ENCODE measurements around the gene EML5.

Gene EML5

DNA sequence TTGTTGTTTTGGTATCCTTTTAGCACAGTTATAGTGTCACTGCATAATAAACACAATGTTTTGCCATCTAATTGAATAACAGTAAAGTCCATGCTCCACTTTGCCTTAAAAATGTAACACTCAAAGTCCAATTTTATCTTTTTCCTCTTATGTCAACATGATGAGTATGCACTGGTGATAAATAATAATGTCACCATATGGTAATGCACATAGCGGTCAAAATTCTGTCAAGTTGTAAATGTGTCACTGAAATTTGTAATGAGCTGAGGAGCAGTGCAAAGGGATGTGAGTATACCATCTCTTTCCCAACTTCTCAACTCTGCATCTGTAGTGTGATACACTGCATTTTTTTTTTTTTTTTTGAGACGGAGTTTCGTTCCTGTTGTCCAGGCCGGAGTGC lies 65.7 kb downstream of the EML5 start:
- no peak for DNase-seq

DNA sequence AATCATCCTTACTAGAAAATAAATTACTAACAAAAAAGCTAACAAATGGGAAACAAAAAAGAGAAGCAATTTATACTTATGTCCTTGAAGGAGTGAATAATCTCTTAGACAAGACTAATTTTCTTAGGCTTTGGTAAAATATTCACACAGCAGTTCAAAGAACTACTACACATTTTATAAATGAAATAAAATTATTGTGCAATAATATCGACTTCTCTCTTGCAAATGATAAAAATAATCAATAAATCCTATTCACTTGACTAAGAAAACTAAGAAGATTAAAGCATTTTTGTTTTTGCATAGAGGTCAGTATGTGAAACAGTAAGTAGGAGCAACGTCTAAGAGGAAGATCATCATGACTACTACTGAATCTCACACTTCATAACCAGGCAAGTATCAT lies 82.0 kb downstream of the EML5 start:
- DNase-seq = no peak

DNA sequence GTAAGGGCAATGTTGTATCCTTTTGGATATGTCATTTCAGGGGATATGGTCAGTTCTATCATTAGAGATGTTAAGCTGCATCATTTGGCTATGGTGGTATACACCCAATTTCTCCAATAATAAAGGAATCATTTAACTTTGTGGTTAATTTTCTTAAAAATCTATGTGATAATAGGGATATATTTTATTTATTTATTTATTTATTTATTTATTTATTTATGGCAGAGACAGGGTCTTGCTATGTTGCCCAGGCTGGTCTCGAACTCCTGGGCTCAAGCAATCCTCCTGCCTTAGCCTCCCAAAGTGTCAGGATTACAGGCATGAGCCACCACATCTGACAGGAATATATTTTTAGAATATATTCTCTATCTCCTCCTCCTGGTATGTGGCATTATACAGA lies 85.7 kb downstream of the EML5 start:
- no peak for DNase-seq

DNA sequence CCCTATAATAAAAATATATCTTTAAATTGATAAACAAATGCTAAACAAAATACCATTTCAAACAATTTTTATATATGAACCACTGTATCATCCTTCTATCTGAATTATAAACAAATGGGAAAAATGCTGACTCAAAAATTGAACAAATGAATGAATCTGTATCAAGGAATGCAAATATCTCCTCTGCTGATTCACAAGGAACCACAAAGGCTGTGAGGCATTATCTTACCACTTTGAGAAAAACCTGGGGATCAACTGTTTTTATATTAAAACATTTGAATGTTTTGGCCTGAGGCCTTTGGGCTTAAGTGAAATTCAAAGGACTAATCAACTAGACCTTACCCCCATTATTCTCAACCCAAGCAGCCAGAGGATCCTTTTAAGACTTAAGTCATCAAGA lies 86.3 kb downstream of the EML5 start:
- DNase-seq = no peak

DNA sequence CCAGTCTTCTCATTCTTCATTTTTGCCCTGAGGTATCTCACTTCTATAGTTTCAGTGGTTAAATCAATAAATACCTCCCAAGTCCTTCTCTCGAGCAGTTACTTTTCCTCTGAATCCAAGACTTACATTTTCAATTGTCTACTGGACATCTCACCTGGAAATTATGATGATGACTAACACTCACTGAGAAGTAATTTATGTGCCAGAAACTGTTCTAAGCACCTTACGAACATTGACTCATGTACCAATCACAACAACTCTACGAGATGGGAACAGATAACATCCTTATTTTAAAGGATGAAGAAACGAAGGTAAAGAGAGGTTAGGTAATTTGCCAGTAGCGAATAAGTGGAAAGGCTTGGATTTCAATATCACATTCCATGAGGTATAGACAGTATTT lies 94.1 kb downstream of the EML5 start:
- no peak for DNase-seq

DNA sequence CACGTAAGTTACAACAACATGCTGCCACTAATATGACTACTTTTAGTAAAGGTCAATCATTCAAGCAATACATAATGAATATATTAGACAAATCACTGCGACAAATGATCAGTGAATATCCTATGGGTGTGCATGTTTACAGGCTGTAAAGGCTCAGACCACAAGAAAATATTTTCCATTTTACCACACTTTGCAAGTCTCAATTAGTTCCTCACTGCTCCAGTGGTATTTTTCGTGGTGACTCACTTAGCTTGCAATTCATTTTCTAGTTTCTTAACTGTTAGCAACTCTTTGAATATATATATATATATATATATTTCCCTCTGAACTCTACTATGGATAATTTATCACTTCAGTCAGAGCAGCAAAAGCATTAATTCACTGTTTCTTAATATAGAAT lies 96.9 kb downstream of the EML5 start:
- no peak for DNase-seq

DNA sequence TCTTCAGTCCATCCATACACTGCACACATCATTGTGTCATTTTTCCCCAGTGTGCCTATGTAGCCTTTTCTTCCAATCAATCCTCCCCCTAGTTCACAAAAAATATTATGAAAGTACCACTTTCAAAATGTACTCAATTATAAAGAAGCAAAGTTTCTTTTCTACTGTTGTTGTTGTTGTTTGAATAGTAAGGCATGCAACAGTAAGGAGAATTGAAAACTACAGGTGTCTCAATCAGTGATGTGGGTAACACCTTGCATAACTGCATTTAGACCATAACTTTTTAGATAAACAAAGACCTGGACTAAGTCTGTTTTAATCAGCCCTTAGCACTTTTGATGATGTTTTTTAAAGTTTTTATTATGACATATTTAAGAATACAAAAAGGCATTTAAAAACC lies 104.4 kb downstream of the EML5 start:
- DNase-seq = no peak

DNA sequence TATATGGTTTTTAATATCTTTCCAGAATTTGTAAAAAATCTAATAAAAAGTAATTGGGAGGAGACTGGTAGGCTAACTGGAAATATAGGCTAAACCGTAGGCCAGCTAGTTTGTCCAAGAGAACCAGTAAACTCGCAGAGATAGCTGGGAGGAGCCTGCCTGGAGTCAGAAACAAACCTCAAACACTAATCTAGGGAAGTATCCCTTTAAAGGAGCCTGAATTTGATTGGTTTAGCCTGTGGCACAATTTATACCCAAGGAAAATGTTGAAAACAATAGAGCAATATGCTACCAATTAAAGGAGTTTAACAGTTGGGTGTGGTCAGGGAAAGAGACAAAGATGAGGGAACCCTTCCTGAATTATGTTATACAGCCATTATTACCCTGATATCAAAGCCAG lies 109.6 kb downstream of the EML5 start:
- no peak for DNase-seq

DNA sequence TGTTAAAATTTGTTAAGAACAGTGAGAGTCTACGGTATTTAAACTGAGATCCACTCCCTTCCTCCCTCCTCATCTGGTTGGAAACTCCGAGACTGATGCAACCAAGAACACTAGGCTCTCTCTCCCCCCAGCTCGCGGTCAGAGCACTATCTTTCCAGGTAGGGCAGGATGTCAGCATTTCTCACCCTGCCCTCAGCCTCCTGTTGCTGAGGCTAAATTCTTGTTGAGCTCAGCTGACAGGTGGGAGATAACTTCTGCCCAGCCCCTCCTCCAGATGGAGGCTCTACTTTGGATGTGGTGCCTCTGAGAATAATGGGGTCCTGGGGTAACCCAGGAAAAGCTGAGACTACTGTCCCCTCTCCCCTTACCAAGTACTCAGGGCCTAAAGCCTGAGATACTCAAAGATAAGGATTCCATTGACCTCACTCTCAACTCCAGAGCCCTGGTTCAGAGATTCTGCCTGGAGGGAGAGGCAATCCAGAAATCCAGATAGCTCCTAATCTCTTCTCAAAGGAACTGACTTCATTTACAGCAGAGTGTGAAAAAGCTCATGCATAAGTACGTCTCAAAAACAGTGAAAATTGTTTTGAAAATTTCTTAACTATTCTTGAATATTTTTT lies 110.1 kb downstream of the EML5 start:
- DNase-seq = no peak

DNA sequence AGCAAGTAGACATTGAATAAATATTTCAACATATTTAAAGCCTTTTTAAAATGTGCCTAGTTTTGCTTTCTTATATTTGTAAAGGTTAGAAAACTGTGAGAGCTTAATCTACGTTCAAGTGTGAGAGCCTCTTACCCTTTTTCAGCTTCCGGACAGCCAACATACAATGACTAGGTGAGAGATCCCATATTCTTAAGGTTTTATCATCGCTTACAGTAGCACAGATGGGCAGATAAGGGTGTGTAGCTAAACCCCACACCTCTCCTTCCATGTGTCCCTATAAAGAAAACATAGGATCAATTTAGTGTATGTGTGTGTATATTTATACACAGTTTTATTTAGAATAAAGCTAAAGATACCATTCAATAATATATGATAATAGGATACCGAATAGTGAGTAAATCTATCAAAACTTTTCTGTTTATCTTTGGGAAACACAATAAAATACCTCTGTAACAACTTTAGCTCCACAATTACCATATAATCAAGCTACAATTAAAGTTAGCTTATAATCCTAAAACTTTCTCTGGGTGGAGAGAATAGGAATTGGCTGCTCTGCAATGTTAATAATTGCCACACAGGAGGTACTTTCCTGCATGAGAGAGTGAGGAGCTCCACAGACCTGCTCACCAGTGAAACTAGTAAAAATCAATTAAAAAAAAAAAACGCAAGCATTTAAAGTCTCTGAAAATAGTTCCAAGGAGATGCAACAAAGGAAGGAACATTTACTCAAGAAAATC lies 110.8 kb downstream of the EML5 start:
- DNase-seq = no peak

DNA sequence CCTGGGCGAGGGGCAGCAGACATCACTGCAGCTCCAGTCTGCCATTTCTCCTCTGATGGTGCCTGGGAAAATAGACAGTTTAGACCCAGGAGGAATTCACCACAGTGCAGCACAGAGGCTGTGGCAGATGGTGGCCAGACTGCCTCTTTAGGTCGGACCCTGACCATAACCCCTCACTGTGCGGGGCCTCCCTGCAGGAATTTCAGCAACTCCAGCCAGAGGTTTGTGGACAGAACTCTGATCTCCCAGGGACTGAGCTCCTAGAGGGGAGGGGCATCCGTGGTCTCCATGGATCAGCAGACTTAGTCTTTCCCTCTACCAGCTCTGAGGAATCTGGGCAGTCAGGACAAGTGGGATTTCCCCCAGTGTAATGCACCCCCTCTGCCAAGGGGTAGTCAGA lies 123.4 kb downstream of the EML5 start:
- no peak for DNase-seq

DNA sequence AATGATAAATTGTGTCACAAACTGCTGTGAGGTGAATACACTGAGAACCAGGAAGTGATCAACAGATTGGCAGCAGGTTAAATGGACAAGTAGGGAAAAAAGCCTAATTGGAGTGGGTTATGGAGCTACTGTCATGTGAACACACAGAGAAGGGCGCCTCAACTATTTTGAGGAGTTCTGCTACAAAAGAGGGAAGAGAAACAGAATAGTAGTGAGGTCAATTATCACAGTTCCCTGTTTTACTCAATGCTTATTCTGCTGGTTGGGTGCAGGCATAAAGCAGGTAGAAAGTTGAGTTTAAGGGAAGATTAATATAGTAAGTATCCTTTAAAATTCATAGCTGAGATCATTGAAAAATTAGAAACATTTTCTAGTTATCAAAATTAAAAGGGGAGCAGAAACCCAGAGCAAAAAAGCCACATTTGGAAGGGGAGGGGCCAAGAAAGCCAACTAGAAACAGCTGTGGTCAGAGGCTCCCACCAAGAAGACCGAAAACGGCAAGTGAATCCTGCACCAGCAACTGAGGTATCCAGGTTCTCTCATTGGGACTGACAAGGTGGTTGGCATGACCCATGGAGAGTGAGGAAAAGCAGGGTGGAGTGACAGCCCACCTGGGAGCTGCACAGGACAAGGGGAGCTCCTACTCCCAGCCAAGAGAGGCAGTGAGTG lies 124.2 kb downstream of the EML5 start:
- peak in 1 of 58 donors; percentile 15 for DNase-seq

DNA sequence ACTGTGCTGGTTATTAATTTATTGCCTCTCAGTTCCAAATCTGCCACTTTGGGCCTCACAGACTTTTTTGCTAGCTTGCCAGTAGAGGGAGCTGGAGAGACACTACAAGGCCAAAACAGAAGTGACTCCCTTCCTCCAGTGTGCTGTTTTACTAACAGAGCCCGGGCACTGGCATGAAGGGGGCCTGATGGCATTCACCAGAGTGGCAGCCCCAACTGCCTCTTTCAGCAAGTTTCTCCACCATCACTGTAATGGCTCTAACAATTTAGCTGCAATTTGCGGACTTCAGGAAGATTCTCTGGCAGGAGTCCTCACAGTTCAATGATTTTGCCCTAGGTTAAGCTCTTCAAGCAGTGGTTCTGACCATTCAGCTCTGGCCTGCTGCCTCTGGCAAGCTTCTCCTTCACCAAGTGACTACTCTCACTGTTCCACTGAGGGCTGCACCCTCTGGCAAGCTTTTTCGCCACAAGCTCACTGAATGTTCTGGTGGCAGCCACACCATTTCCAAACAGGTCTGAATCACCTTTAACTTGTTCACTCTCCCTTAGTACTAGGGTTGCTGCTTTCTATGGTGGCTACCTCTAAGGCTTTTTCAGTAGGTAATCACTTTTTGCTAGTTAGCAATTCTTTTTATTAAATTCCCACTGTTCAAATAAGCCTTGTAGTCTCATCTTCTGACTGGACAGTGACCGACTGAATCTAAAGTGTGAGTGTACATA lies 125.0 kb downstream of the EML5 start:
- peak in 48 of 58 donors; percentile 3 to 76 (median 38) for DNase-seq

DNA sequence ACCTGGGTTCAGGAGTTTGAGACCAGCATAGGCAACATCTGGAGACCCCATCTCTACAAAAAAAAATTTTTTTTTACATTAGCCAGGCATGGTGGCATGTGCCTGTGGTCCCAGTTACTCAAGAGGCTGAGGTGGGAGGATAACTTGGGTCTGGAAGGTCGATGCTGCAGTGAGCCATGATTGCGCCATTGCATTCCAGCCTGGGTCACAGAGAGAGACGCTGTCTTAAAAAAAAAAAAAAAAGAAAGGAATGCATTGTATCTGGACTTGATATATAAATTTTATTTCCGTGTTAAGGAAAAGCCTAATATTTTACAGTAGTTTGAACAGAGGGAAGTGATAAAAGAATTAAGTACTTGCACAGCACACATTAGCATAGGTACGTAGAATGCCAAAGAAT lies 132.7 kb downstream of the EML5 start:
- DNase-seq = no peak

DNA sequence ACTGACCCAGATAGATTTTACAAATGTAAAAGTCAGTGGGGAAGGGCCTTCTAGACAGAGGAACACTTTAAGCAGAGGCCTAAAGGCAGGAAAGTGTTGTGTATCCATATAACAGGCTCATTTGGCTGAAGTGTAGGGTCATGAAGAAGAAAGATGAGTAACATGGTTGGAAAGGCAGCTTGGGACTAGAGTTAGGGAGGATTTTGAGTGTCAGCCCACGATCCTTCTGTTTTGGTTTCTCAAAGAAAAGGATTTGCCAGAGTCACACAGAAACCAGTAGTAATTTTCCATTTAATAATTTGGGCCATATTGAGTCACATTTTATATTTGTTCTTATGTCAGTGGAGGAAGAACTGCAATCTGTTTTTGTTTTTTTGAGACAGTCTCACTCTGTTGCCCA lies 153.5 kb downstream of the EML5 start:
- DNase-seq = no peak

DNA sequence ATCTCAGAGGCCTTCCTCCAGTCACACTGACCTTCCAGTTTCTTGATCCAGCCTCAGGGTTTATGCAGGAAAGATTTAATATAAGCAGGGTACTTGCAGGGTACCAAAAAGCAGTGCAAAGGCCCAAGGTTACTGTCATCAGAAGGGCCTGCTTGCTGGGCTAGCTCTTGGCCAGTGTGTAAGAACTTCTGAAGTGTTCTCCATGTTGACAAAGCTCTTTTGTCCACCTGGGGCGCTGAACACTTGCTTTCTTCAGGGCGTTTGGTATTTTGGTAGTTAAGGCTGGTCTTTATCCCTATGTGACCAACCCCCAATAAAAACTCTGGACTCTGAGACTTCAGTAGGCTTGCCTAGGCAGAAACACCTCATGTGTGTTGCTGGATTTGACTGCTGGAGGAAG lies 160.2 kb downstream of the EML5 start:
- no peak for DNase-seq

DNA sequence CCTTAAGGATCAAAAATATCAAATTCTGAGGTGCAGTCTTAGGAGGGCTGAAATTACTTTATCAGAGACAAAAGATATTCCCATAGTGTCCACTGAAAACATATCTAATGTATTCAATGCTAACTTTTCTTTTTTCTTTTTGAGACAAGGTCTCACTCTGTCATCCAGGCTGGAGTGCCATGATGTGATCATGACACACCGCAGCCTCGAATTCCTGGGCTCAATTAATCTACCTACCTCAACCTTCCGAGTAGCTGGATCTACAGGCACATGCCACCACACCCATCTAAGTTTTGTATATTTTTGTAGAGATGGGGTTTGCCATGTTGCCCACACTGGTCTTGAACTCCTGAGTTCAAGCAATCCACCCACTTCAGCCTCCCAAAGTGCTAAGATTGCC lies 161.7 kb downstream of the EML5 start:
- no peak for DNase-seq

DNA sequence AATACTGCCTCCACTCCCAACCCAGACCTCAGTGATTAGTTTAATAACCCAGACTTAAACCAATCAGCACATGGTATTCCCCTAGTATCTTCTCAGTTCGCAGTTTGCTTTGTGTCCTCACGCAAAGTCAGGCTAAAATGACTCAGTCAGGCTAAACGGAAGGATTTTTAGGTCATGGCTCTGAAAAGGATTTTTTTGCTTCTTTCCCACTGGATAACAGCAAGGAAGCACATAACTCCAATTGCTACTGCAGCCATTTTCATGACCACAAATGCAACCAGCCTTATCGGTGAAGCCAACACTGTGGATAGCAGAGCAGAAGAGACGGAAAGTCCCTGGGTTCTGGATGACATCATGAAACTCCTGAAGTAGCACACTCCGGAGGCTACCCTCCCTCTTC lies 162.2 kb downstream of the EML5 start:
- no peak for DNase-seq

DNA sequence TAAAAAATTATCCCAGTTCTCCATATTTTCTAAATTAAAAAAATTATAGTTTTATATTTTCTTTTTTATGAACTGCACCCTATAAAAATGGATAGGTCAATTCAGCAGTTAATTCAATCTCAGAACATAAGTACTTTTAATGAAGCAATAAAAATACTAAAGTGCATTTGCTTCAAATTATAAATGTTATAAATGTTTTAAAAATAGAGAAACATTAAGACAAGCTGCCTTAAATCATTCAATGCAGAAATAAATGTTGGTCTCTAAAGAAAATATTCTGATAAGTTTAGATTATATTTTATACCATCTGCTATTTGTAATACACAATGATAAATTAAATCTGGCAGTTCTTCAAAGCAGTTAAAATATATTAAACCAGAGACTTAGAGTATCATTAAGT lies 164.3 kb downstream of the EML5 start:
- DNase-seq = no peak

DNA sequence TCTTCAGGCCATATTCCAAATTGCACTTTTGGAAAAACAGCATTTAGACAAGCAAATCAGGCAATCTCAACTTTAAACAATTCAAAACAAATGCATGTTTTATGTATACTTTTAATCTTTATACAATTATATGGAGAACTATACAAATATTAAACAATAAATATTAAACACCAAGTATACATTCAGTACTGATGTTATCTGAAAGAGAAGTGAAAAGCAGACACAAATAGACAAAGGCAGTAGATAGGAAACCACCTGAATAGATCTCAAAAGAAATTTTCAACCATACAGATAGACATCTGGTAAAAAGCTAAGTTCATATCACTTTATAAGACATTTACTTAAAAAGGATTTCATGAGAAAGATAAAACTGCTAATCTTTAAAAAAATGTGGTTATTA lies 164.7 kb downstream of the EML5 start:
- no peak for DNase-seq

DNA sequence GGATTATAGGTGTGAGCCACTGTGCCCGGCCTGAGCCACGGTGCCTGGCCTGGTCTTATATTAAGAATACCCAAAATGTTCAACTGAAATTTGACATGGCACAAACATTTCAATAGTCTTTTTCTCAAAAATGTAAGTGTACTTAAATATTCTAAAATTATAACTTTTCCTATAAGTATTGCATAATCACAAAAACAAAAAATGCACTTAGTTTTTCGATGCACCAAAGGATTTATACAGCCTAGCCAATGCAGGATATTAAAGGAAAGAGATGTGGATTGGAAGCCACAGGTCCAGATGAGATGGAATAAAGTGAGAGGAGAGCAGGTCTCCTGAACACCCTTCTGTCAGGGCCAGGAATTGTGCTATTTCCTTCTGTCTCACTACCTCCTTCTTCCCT lies 167.1 kb downstream of the EML5 start:
- DNase-seq = no peak

DNA sequence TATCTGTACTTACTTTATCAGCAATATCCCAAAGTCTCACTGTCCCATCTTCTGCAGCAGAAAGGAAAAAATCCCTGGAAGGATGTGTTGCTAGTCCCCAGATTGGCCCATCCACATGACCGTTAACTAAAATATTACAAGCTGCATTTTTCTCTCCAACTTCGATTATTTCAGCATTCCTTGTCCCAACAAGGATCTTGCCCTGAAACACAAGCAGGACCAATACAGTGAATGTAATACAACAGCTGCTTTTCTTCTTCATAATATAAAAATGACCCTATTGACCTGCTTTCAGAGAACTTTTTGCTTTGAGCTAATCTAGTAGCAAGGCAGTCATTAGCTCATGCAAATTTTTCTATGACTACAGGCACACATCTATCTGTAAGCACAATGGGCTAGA lies 171.7 kb downstream of the EML5 start:
- no peak for DNase-seq

Measured in anterior cingulate cortex (tissue), 58 donors.